ENCODE measurements around the gene TNFRSF12A. TPM values are rescaled to one million over a fixed set of nuclear protein-coding genes. Genes with fewer than 3 reads are reported as not detected.

The TNFRSF12A gene
- total and polyA plus RNA-seq, 2 of the 8 experiments (the other 6 are each of a cell fraction or from before 2014, with no cell fraction given) = 81.0 to 82.5 TPM

DNA sequence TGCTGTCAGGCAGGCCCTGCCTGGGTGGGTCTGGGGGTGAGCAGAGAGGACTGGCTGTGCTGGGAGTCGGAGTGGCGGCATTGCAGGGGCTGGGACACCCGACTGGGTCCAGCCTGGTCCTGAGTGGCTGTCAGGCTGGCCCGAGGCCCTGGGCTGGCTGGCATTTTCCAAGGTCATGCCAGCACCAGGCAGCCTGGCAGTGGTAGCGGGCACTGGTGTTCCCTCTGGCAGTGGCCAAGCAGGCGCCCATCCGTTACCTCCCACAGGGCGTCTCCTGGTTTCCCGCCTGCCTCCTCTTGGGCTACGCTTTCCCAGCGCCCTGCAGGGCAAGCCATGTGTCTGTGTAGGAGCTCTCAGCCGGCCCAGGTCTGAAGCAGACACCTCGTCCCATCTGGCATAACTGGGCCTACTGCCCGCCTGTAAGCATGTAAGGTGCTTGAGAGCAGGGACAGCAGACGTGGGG is 34.2 kb upstream of the TNFRSF12A start:
- POLR2A ChIA-PET (ENCODE audit: partially characterized antibody) = interaction anchor here (1.2 to 15.2 kb wide), 6 partner anchors 11 to 70 kb away, joined by 3 to 200 read pairs (median 8); partner anchors contain the start of genes CLDN6, HCFC1R1, THOC6 and TNFRSF12A
- Histone ChIP-seq H2BK20ac (ENCODE audit: low read length) (no peak overlapping the region), H3K23ac (ENCODE audit: insufficient read length) (no peak overlapping the region), H2BK12ac (ENCODE audit: low read depth, low read length) (no peak overlapping the region), H4K8ac (ENCODE audit: extremely low read depth, insufficient read depth, low read length) (peak overlapping the region; percentile 3), H3K4ac (replicated peaks; ENCODE audit: insufficient read length, low read depth, low read length) (peak overlapping the region; percentile 67), H2BK120ac (replicated peaks; ENCODE audit: low read depth, low read length) (no peak overlapping the region), H3K79me2 (ENCODE audit: control insufficient read depth in 1 of 2, insufficient read depth in 2 of 2, low read length in 2 of 2) (no peaks in the 10 kb centered on the region), H3K23me2 (ENCODE audit: low read depth, low read length) (peaks cover 2% of the 10 kb centered on the region; the same call in 1 of the 2 replicates), H3K4me1 (replicated peaks in 1 of 4; ENCODE audit: control insufficient read depth in 3 of 4, insufficient read depth in 4 of 4, low read length in 3 of 4) (peaks cover 3 to 34% (median 27%) of the 10 kb centered on the region in 4 experiments), H3K9ac (replicated peaks in 1 of 4; ENCODE audit: extremely low read depth in 1 of 4, low read depth in 3 of 4, low read length in 3 of 4) (no peak overlapping the region), H3K27me3 (replicated peaks in 1 of 4; ENCODE audit: control insufficient read depth in 3 of 4, extremely low read depth in 1 of 4, insufficient read depth in 3 of 4, low read length in 3 of 4) (no peaks in the 10 kb centered on the region; a peak in 1 of 7 replicates), H4K91ac (replicated peaks; ENCODE audit: insufficient read length, low read length) (no peak overlapping the region), H3K4me2 (ENCODE audit: insufficient read depth in 1 of 2, low read depth in 2 of 2, low read length in 2 of 2) (no peak overlapping the region), H3K79me1 (ENCODE audit: low read depth, low read length) (no peaks in the 10 kb centered on the region), H3K36me3 (ENCODE audit: control insufficient read depth in 2 of 4, insufficient read depth in 4 of 4, low read length in 3 of 4) (no peaks in the 10 kb centered on the region), H2AK5ac (ENCODE audit: low read depth, low read length) (no peak overlapping the region), H3K18ac (ENCODE audit: extremely low read depth, low read length) (peak overlapping the region; percentile 32; the same call in 1 of the 2 replicates), H2BK5ac (ENCODE audit: low read depth, low read length) (no peak overlapping the region), H4K5ac (ENCODE audit: insufficient read length, low read depth, low read length) (no peak overlapping the region), H3K14ac (ENCODE audit: insufficient read length) (no peak overlapping the region), H3K56ac (replicated peaks; ENCODE audit: insufficient read length, low read depth, low read length) (no peak overlapping the region), H3K9me3 (ENCODE audit: insufficient read depth in 2 of 2, low read depth in 1 of 2, low read length in 1 of 2) (no peaks in the 10 kb centered on the region), H2AFZ (ENCODE audit: low read length) (no peak overlapping the region), H2BK15ac (ENCODE audit: low read length) (no peak overlapping the region; the same call in 1 of the 2 replicates), H3K4me3 (ENCODE audit: extremely low read depth in 1 of 4, insufficient read depth in 2 of 4, low read depth in 3 of 4, low read length in 4 of 4) (no peak overlapping the region), H4K20me1 (replicated peaks in 1 of 2; ENCODE audit: control insufficient read depth in 1 of 2, insufficient read depth in 2 of 2, low read length in 2 of 2) (no peaks in the 10 kb centered on the region), H3K27ac (ENCODE audit: low read depth, low read length) (no peak overlapping the region)
- 91% methylated on average over 15 of the region's 15 CpGs; no CpG with 5 or more reads in 1 of the 2 experiments for WGBS, 2 experiments (ENCODE audit: extremely low coverage in 1 of 2, insufficient coverage in 1 of 2, insufficient read length in 1 of 2, insufficient replicate concordance in 2 of 2, low coverage in 1 of 2, low lambda C conversion rate in 2 of 2, missing lambda C conversion rate in 1 of 2)
- DNase-seq (ENCODE audit: low read depth in 1 of 2, low spot score in 2 of 2) (no peak), FAIRE-seq (no peak)
- CTCF ChIA-PET (ENCODE audit: partially characterized antibody) = interaction anchor here (0.9 to 2.7 kb wide), 10 partner anchors 9 to 45 kb away, joined by 3 to 12 read pairs (median 4); partner anchors contain the start of genes PAQR4 and TNFRSF12A
- TF ChIP-seq YY1 (IDR thresholded peaks at IDR 0.05; ENCODE audit: low read depth, low read length) (no peak), PHF8 (conservative IDR thresholded peaks at IDR 0.05; ENCODE audit: low read depth, low read length) (no peak), SP1 (IDR thresholded peaks at IDR 0.05; ENCODE audit: low read depth, low read length) (no peak), BACH1 (IDR thresholded peaks at IDR 0.05; ENCODE audit: low read length) (no peak), FOSL1 (IDR thresholded peaks at IDR 0.05; ENCODE audit: insufficient read depth, low read depth, low read length) (no peak), RNF2 (IDR thresholded peaks at IDR 0.05; ENCODE audit: borderline replicate concordance, low read depth, low read length, missing control alignments, poor library complexity, severe bottlenecking) (no peak), JUND (IDR thresholded peaks at IDR 0.05; ENCODE audit: low read length) (no peak), ASH2L (IDR thresholded peaks at IDR 0.05; ENCODE audit: low read length) (no peak), ZNF274 (IDR thresholded peaks at IDR 0.05; ENCODE audit: borderline replicate concordance, extremely low read depth, low read length) (no peak), TAF1 (IDR thresholded peaks at IDR 0.05; ENCODE audit: low read depth, low read length) (no peak), CHD2 (IDR thresholded peaks at IDR 0.05; ENCODE audit: low read length) (no peak), EZH2 (IDR thresholded peaks at IDR 0.05; ENCODE audit: low read depth, low read length, severe bottlenecking) (no peak), SP4 (IDR thresholded peaks at IDR 0.05; ENCODE audit: low read length) (no peak), KDM1A (IDR thresholded peaks at IDR 0.05; ENCODE audit: borderline replicate concordance, low read length) (no peak), TBP (IDR thresholded peaks at IDR 0.05; ENCODE audit: low read depth, low read length) (no peak)
